GM12891 (cell line): ENCODE measurements around the gene FCSK.

Experiments
- POLR2A ChIP-seq: IDR thresholded peaks from 2 replicates; pipeline ENCODE4 v1.6.1; 2011; ENCODE audit warnings: low read depth, low read length, control low read depth
- POLR2AphosphoS5 ChIP-seq: IDR thresholded peaks from 2 replicates; pipeline ENCODE4 v1.6.1; 2011; ENCODE audit warnings: low read depth, low read length, control low read depth
- POU2F2 ChIP-seq: IDR thresholded peaks from 2 replicates; pipeline ENCODE4 v1.6.1; 2011; ENCODE audit warnings: low read depth, mild to moderate bottlenecking, control low read depth, low read length, moderate library complexity
- TAF1 ChIP-seq: IDR thresholded peaks from 2 replicates; pipeline ENCODE4 v1.6.1; 2011; ENCODE audit warnings: low read depth, low read length, control low read depth

- TF ChIP-seq TAF1 (no peak), POU2F2 (no peak), POLR2AphosphoS5 (no peak), POLR2A (no peak)
Measured at GRCh38 chr16:70437017-70437581, 17.3 kb upstream of the FCSK start.
